GM18526 (cell line): ENCODE data around the gene KCNK2.

ENCODE experiments used
- POLR2A ChIP-seq: IDR thresholded peaks from 3 replicates; pipeline ENCODE4 v1.6.1; 2011; ENCODE audit not compliant: insufficient read length; ENCODE audit errors: extremely low read depth

The KCNK2 gene

GRCh38 chr1:215082532-215083382 is at the start of gene KCNK2:
Gene KCNK2 (plus strand): TSS chr1:215082737. CDS start chr1:215083386, 649 bp downstream.
- no peak for TF ChIP-seq POLR2A

GRCh38 chr1:215032911-215033526 is 49.5 kb upstream of the KCNK2 start:
- no peak for TF ChIP-seq POLR2A

- no peak for TF ChIP-seq POLR2A
These were observed 42.3 kb upstream of the KCNK2 start for GRCh38 chr1:215040190-215040589.

GRCh38 chr1:215043401-215043800 is 39.1 kb upstream of the KCNK2 start:
- TF ChIP-seq POLR2A = no peak

GRCh38 chr1:215044151-215044550 is 38.4 kb upstream of the KCNK2 start:
- TF ChIP-seq POLR2A = no peak

GRCh38 chr1:215045698-215046308 is 36.7 kb upstream of the KCNK2 start:
- no peak for TF ChIP-seq POLR2A

- no peak for TF ChIP-seq POLR2A
These were observed 30.1 kb upstream of the KCNK2 start for GRCh38 chr1:215052256-215053015.

- no peak for TF ChIP-seq POLR2A
These were observed 28.3 kb upstream of the KCNK2 start for GRCh38 chr1:215054266-215054665.

GRCh38 chr1:215055281-215055935 is 27.1 kb upstream of the KCNK2 start:
- no peak for TF ChIP-seq POLR2A

- TF ChIP-seq POLR2A = no peak
These were observed 26.0 kb upstream of the KCNK2 start for GRCh38 chr1:215056584-215056983.

GRCh38 chr1:215059947-215060346 is 22.6 kb upstream of the KCNK2 start:
- TF ChIP-seq POLR2A = no peak

GRCh38 chr1:215064327-215064726 is 18.2 kb upstream of the KCNK2 start:
- no peak for TF ChIP-seq POLR2A

GRCh38 chr1:215071078-215071477 is 11.5 kb upstream of the KCNK2 start:
- TF ChIP-seq POLR2A = no peak

GRCh38 chr1:215076322-215076721 is 6.2 kb upstream of the KCNK2 start:
- no peak for TF ChIP-seq POLR2A

GRCh38 chr1:215079456-215079855 is 3.1 kb upstream of the KCNK2 start:
- no peak for TF ChIP-seq POLR2A
